OCI-LY7 (cell line): ENCODE results near the gene POLD3. TPM values are rescaled to one million over a fixed set of nuclear protein-coding genes. Genes with fewer than 3 reads are reported as not detected.

Source experiments
- BruUV-seq: library from RNA; stranded (reverse); fragments of 400-500 nt; replicated peaks from 2 replicates; lab custom pipeline; 2021; lab: Mats Ljungman, UMichigan
- CTCF ChIA-PET: fragments of 300-600 bp; sonication (Branson Sonifier 250); formaldehyde crosslinking; loops from one replicate; lab custom pipeline; 2022; ENCODE audit warnings: antibody characterized with exemption; ENCODE audit not compliant: unreplicated experiment; lab: Charles Lee
- POLR2A ChIA-PET: fragments of 300-600 bp; sonication (Branson Sonifier 250); formaldehyde crosslinking; loops from one replicate; lab custom pipeline; 2022; ENCODE audit warnings: antibody characterized with exemption; lab: Charles Lee
- DNase-seq: peaks from one replicate; pipeline ENCODE4 v3.0.0-alpha.2; 2015; ENCODE audit warnings: low spot score
- H2AFZ ChIP-seq: fragments of 200-600 bp; sonication (generic), shearing (Covaris generic); 2 replicates; pipeline ENCODE4 v1.6.1; 2014; ENCODE audit warnings: mild to moderate bottlenecking, antibody characterized with exemption, low read length, moderate library complexity
- H3K27ac ChIP-seq: fragments of 200-600 bp; sonication (generic); 2 replicates; pipeline ENCODE4 v1.5.1; 2014; ENCODE audit warnings: mixed run types, low read depth, mild to moderate bottlenecking, moderate library complexity, low read length, inconsistent platforms; ENCODE audit not compliant: poor library complexity, severe bottlenecking
- H3K36me3 ChIP-seq: fragments of 200-600 bp; sonication (generic); 2 replicates; pipeline ENCODE4 v1.6.1; 2014; ENCODE audit warnings: mild to moderate bottlenecking, antibody characterized with exemption, low read length, moderate library complexity, mixed read lengths; ENCODE audit not compliant: insufficient read depth
- H3K4me1 ChIP-seq: fragments of 200-600 bp; sonication (generic); 2 replicates; pipeline ENCODE4 v1.5.1; 2014; ENCODE audit warnings: mild to moderate bottlenecking, low read length; ENCODE audit not compliant: insufficient read depth, poor library complexity, severe bottlenecking
- H3K4me2 ChIP-seq: fragments of 200-600 bp; sonication (generic); 2 replicates; pipeline ENCODE4 v1.6.1; 2014; ENCODE audit warnings: mild to moderate bottlenecking, low read length
- H3K4me3 ChIP-seq: fragments of 200-600 bp; sonication (generic); 2 replicates; pipeline ENCODE4 v1.5.1; 2014; ENCODE audit warnings: mild to moderate bottlenecking, low read depth, low read length; ENCODE audit not compliant: poor library complexity, severe bottlenecking
- H3K79me2 ChIP-seq: fragments of 200-600 bp; sonication (generic); 2 replicates; pipeline ENCODE4 v1.6.1; 2016; ENCODE audit warnings: low read depth, mild to moderate bottlenecking, low read length, moderate library complexity, mixed read lengths; ENCODE audit not compliant: insufficient read depth
- H3K9me2 ChIP-seq: fragments of 200-600 bp; sonication (generic); 2 replicates; pipeline ENCODE4 v1.6.1; 2016; ENCODE audit warnings: mild to moderate bottlenecking, low read length, mixed read lengths; ENCODE audit not compliant: insufficient read depth
- H3K9me3 ChIP-seq: fragments of 200-600 bp; sonication (generic); 2 replicates; pipeline ENCODE4 v1.6.1; 2014; ENCODE audit warnings: mild to moderate bottlenecking, mixed run types, low read length, mixed read lengths
- H4K20me1 ChIP-seq: fragments of 200-600 bp; sonication (generic); 2 replicates; pipeline ENCODE4 v1.6.1; 2014; ENCODE audit warnings: mild to moderate bottlenecking, antibody characterized with exemption, low read length, moderate library complexity, mixed read lengths; ENCODE audit not compliant: insufficient read depth
- EZH2phosphoT487 ChIP-seq: fragments of 200-600 bp; sonication (generic); IDR thresholded peaks from 2 replicates; pipeline ENCODE4 v1.6.1; 2018; ENCODE audit warnings: low read depth, borderline replicate concordance, mild to moderate bottlenecking, mixed run types, antibody characterized with exemption, low read length, moderate library complexity, mixed read lengths
- intact Hi-C: fragments of 100-400 bp; cut with micrococcal nuclease; formaldehyde crosslinking; loops from one replicate; pipeline ENCODE4 v1.10.0; 2022; ENCODE audit not compliant: unreplicated experiment
- total RNA-seq, 2 experiments: library from RNA; depleted of rRNA in 1 of 2; stranded (reverse); fragments of >200 nt in 1 of 2; shearing (Covaris generic) in 1 of 2; gene quantifications; 2 replicates each; pipeline ENCODE4 v1.2.3, GENCODE V29; 2014 to 2022
- TF ChIP-seq, protein P1 (sequence below): fragments of 200-600 bp; sonication (generic); conservative IDR thresholded peaks from 2 replicates; pipeline ENCODE4 v1.5.1; 2014; ENCODE audit warnings: mild to moderate bottlenecking, antibody characterized with exemption, low read length, moderate library complexity, mixed read lengths

Gene POLD3
- total RNA-seq, 2 experiments from 2014 or later: 38.8 to 39.3 TPM

DNA sequence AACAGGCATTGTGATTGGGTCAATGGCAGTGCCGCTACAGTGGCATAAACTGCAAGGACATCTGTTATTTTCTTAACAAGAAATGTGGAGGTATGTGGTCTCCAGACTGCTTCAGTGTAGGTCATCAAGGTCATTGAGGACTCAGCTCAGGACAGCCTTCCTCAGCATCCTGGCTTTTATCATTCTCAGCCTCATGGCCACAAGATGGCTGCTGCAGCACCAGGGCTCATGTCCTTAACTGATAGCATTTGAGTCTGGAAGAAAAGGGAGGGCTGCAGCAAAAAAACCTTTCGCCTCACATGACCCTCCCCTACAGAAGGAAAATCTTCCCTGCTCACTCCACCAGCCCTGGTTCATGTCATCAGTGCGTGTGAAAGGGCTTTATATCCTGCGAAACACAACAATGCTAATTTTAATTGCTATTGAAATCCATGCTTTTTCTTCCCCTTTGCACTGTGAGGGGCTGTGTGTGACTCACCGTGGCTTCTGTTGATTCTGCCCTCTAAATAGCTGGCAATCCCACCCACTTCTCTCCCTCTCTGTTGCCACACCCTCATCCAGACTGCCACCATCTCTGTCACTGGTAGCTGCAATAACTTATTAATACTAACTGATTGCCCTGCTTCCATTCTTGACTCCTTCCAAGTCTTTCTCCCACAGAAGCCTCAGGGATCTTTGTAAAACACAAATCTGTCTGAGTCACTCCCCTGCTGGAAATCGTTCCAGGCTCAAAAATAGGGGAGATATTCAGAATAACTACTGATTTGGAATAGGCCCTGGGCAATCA lies 95.0 kb downstream of the POLD3 start:
- H3K9me2 ChIP-seq: no peaks in the 10 kb centered on the region
- no peaks in the 10 kb centered on the region for H4K20me1 ChIP-seq
- no peak overlapping the region for H3K27ac ChIP-seq
- H3K79me2 ChIP-seq: no peaks in the 10 kb centered on the region
- no peak overlapping the region for H2AFZ ChIP-seq
- no peak for DNase-seq
- no peaks in the 10 kb centered on the region for H3K9me3 ChIP-seq
- H3K36me3 ChIP-seq: no peaks in the 10 kb centered on the region
- H3K4me2 ChIP-seq: no peak overlapping the region
- H3K4me3 ChIP-seq: no peak overlapping the region
- no TSS peak for BruUV-seq
- intact Hi-C loops: no loop called here
- ChIA-PET CTCF (no interaction called here), POLR2A (interaction anchor here (0.5 kb wide), 1 partner anchor 1415 kb away, joined by 3 read pairs; no protein-coding TSS in a partner anchor)
- H3K4me1 ChIP-seq: no peaks in the 10 kb centered on the region
- no peak for TF ChIP-seq EZH2phosphoT487
- TF ChIP-seq, protein P1, sequence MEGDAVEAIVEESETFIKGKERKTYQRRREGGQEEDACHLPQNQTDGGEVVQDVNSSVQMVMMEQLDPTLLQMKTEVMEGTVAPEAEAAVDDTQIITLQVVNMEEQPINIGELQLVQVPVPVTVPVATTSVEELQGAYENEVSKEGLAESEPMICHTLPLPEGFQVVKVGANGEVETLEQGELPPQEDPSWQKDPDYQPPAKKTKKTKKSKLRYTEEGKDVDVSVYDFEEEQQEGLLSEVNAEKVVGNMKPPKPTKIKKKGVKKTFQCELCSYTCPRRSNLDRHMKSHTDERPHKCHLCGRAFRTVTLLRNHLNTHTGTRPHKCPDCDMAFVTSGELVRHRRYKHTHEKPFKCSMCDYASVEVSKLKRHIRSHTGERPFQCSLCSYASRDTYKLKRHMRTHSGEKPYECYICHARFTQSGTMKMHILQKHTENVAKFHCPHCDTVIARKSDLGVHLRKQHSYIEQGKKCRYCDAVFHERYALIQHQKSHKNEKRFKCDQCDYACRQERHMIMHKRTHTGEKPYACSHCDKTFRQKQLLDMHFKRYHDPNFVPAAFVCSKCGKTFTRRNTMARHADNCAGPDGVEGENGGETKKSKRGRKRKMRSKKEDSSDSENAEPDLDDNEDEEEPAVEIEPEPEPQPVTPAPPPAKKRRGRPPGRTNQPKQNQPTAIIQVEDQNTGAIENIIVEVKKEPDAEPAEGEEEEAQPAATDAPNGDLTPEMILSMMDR: no peak

DNA sequence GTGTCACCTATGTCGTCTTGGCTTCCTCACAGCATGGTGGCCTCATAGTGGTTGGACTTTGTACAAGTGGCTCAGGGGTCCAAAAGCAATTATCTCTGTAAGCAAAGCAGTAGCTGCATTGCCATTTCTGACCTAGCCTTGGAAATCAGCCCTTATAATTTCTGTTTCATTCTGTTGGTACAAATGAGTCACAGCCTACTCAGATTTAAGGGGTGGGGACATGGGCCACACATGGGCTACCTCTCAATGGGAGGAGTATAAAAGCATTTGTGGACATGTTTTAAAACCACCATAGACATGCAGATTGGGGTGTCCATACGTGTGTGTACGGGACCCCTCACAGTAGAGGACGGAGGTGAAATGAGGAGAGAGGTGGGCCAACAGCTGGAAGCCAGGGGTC lies 97.3 kb downstream of the POLD3 start:
- H2AFZ ChIP-seq: no peak overlapping the region

More for the DNA sequence above, 97.3 kb downstream of the POLD3 start:
- BruUV-seq: no TSS peak
- Histone ChIP-seq H3K36me3 (no peaks in the 10 kb centered on the region), H3K79me2 (no peaks in the 10 kb centered on the region), H3K4me3 (no peak overlapping the region), H3K4me1 (no peaks in the 10 kb centered on the region), H4K20me1 (no peaks in the 10 kb centered on the region), H3K4me2 (no peak overlapping the region), H3K9me3 (no peaks in the 10 kb centered on the region), H3K27ac (no peak overlapping the region), H3K9me2 (no peaks in the 10 kb centered on the region)
- no peak for DNase-seq
- ChIA-PET POLR2A (no interaction called here), CTCF (no interaction called here)
- TF ChIP-seq EZH2phosphoT487: no peak
- TF ChIP-seq, protein P1: no peak
- intact Hi-C loops: no loop called here
